GM10847 (cell line): Measurements from ENCODE around the gene MVP.

Experiments
- POLR2A ChIP-seq: IDR thresholded peaks from 2 replicates; pipeline ENCODE4 v1.6.1; 2011; ENCODE audit not compliant: insufficient read length; ENCODE audit errors: extremely low read depth

MVP gene

DNA sequence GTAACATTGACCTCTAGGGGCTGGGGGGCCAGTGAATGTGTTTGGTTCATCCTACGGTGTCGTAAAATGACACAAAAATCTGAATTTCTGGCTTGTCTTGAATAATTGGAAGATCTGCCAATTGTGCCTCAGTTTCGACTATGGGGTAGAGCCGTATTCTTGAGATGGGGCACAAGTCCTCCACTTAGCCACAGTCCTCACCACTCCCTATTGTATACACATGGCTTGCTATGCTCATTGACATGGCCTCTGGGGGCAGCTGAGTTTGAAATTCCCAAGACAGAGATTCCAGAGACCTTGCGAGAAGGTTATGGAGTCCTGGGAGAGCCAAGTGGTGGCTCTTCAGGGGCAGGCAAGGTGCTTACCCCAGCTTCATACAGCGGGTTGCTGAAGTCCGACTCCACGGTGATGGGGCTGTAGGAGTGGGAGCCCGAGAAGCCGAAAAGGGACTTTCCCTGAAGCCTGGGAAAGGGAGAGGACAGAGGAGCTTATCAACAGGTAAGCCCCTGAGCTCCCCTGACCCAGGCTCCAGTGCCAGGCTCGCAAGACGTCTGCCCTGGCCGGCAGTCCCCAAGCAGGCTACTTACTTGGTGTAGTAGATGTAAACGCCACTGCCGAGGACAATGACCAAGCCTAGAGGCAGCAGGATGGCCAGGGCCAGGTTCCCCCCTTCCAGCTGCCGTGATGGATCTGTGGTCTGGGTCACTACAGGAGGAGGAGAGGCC is 51.7 kb downstream of the MVP start:
- no peak for TF ChIP-seq POLR2A

DNA sequence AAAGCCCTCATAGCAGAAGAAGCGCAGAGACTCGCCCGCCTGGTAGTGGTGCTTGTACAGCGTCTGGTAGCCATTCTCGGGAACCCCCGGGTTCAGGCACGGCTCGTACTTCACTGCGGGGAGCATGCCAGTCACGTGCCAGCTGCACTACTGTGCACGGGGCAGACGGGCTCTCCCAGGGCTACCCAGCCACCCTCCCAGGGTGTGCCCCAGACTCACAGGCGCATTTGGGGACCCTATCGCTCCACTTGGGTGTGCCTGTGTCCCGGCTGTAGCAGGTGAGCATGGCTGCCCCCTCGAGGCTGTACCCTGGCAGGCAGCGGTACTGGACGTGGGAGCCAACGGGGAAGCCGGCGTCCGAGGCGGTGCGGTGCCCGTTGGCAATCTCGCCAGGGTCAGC is 53.1 kb downstream of the MVP start:
- TF ChIP-seq POLR2A, result no peak

GRCh38 chr16:29875206-29875605 is 54.9 kb downstream of the MVP start:
- no peak for TF ChIP-seq POLR2A

GRCh38 chr16:29876217-29876593 is 55.9 kb downstream of the MVP start:
- TF ChIP-seq POLR2A, result no peak

DNA sequence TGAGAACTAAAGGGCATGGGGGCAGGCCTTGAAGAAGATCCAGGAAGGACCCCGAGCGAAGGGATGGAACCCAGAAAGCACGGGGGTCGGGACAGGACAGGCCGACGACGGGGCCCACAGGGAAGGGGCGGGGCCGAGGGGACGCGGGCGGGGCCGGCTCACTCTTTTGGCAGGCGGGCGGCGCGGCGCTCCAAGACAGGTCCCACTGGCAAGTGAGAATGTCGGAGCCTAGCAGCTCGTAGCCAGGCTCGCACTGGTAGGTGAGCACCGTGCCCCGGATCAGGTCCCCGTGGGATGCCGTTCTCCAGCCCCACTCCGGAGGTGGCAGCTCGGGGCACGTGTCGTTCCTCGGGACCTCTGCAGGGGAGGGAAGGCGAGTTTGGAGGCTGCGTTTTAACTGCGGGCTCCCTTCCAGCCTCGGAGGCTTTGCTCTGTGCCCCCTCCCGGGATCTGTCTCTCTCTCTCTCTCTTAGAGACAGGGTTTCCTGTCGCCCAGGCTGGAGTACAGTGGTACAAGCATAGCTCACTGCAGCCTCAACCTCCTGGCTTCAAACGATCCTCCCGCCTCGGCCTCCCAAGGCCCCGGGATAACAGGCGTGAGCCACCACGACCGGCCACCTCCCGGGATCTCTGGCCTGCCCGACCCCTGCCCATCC is 56.5 kb downstream of the MVP start:
- TF ChIP-seq POLR2A, result no peak

DNA sequence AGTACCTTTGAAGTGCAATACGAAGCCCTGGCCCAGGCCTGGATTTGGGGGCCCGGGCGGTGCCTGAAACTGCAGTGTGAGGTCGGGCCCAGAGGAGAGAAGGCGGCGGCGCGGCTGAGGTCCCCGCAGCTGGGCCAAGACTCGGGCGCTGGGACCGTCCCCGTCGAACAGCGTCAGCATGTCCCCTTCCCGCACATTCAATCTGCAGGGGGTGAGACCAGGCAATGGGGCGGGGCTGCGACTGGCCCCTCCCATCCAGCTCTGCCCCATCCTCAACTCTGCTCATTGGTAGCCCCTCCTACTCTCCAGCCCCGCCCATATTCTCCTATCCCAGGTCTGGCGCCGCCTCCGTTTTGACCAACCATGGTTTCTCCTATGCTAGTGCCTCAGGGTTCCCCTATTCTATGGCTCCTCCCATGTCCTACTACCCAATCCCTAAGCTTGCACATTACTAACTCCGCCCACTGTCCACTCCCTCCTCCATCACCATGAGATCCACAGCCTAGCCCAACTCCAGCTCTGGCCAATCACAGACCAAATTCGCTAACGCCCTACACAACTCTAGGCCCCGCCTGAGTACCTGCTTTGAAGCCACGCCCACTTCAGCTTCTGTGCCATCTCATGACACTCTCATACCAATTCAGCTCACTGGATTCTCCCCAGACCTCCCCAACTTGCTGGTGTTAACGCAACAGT is 57.2 kb downstream of the MVP start:
- no peak for TF ChIP-seq POLR2A

DNA sequence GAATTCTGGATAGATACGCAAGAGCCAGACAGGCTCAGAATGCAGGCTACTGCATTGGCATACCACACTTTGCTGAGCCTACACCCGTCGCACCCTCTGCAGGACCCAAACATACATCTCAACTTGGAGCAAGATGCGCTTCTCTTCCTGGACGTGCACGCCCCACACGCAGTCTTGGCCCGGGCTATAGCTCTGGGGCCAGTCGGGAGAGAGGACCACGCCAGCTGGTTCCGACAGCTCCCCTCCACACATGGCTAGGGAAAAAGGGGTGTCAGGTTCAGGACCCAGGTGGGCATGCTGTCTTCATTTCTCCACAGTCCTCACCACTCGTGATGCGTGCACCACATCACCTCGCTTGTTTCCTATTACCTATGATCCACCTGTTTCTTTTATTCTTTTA is 57.9 kb downstream of the MVP start:
- no peak for TF ChIP-seq POLR2A

- no peak for TF ChIP-seq POLR2A
Observed at GRCh38 chr16:29881050-29881449, 60.8 kb downstream of the MVP start.

- TF ChIP-seq POLR2A, result no peak
Observed at GRCh38 chr16:29883987-29884386, 63.7 kb downstream of the MVP start.

- no peak for TF ChIP-seq POLR2A
Observed at GRCh38 chr16:29891525-29892457, 71.5 kb downstream of the MVP start.

- TF ChIP-seq POLR2A, result no peak
Observed at GRCh38 chr16:29892458-29892813, 72.2 kb downstream of the MVP start.

- TF ChIP-seq POLR2A, result no peak
Observed at GRCh38 chr16:29893553-29893952, 73.3 kb downstream of the MVP start.

DNA sequence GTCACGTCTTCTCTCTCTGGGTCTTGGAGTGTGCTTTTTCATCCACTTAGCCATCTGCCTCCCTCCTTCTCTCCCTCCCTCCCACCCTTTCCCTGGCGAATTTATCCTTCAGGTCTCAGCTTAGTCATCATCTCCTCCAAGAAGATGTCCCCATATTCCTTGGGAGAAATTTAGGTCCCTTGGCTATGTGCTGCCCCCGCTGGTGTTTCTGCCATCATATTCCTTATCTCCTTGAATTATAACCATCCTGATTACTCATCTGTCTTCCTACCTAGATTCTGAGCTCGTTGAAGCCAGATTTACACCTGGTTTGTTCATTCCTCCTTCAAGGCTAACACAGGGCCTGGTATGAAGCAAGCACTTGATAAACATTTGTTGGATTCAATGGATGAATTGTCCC is 74.1 kb downstream of the MVP start:
- no peak for TF ChIP-seq POLR2A

DNA sequence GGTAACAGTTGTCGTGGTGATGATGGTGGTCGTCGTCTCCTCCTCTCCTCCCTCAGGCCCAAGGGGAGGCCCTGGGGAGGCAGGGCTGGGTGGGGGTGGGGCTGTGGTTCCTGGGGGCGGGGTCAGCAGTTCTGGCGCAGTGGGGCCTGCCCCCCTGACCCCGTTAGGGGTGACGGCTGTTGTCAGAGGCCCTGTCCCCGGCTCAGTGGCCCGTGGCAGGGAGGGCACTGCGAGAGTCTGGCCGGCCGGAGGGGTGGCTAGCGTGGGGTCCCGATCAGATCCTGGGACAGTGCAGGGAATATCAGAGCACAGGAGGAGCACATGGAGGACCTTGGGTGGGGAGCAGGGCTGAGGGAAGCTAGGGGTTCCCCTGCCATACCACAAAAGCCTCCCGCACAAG is 76.6 kb downstream of the MVP start:
- TF ChIP-seq POLR2A, result no peak

DNA sequence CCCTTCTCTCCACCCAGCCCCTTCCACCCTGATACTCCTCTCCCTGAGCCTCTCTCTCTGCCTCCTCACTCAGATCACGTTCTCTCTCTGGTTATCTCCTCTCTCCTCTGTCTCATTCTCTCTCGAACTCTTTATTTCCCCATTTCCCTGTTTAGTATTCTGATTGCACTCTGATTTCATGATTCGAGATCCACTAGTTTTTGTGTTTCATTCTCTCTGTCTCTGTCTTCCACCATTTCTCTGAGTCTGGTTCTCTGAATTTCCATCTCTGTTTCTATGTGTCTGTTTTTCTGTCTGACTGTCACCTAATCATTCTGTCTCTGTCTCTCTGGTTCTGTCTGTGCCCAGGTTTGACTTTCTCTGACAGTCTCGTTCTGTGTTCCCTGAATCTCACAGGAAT is 77.1 kb downstream of the MVP start:
- TF ChIP-seq POLR2A, result no peak
